H1 (cell line): Measurements from ENCODE around the gene SEMA3D. TPM values are rescaled to one million over a fixed set of nuclear protein-coding genes. Genes with fewer than 3 reads are reported as not detected.

ENCODE experiments used
- CBX8 ChIP-seq: fragments of 300-800, 300-1000 bp; sonication (generic); IDR thresholded peaks from 2 replicates; pipeline ENCODE4 v1.7.1; 2016; ENCODE audit warnings: low read depth, low read length, borderline replicate concordance
- CREB1 ChIP-seq: IDR thresholded peaks from 2 replicates; pipeline ENCODE4 v1.6.1; 2012; ENCODE audit warnings: inconsistent platforms
- KDM5A ChIP-seq: fragments of 200-600 bp; IDR thresholded peaks from 2 replicates; pipeline ENCODE4 v1.7.1; 2012; ENCODE audit warnings: mild to moderate bottlenecking, low read length, inconsistent platforms, mixed read lengths
- MAFK ChIP-seq: IDR thresholded peaks from 2 replicates; pipeline ENCODE4 v1.6.1; 2012; ENCODE audit warnings: low read depth, mild to moderate bottlenecking, improper control_type of control experiment, low read length
- POLR2AphosphoS5 ChIP-seq: IDR thresholded peaks from 2 replicates; pipeline ENCODE4 v1.6.1; 2011; ENCODE audit warnings: low read depth, low read length
- RNF2 ChIP-seq: fragments of 200-900, 300-1000 bp; sonication (generic); IDR thresholded peaks from 2 replicates; pipeline ENCODE4 v1.7.1; 2016; ENCODE audit warnings: borderline replicate concordance, low read depth, mild to moderate bottlenecking, antibody characterized with exemption, low read length; ENCODE audit not compliant: poor library complexity, severe bottlenecking; ENCODE audit errors: missing control alignments
- polyA plus RNA-seq, 7 experiments: library from polyadenylated mRNA; depleted of rRNA in 3 of 7; stranded (reverse) in 5 of 7; unstranded in 2 of 7; fragments of >200 nt in 5 of 7; fragments of 200-250 nt in 2 of 7; gene quantifications; 1 replicate in 5 of 7; 2 replicates in 1 of 7; 4 replicates in 1 of 7; pipeline versions ENCODE4 v1.2.1 to v1.2.3, GENCODE V29; 2011 to 2013; ENCODE audit warnings: missing spikeins in 2 of 7, mixed read lengths in 2 of 7
- total RNA-seq: library from RNA; stranded (reverse); fragmentation: NEBNext Ultra II Directional; extraction: Animal tissue kit (Norgen Biotek cat#: 25700); gene quantifications from 2 replicates; pipeline ENCODE4 v1.2.1, GENCODE V29; 2021
- TF ChIP-seq, protein P1 (sequence below): IDR thresholded peaks from 2 replicates; pipeline ENCODE4 v1.6.1; 2012; ENCODE audit warnings: inconsistent platforms
- TF ChIP-seq, protein P2 (sequence below): IDR thresholded peaks from 2 replicates; pipeline ENCODE4 v1.6.1; 2012; ENCODE audit warnings: low read length, inconsistent platforms

SEMA3D gene
- total and polyA plus RNA-seq, 2 of the 8 experiments (the other 6 are each of a cell fraction or from before 2014, with no cell fraction given), result 1.6 to 3.5 TPM

DNA sequence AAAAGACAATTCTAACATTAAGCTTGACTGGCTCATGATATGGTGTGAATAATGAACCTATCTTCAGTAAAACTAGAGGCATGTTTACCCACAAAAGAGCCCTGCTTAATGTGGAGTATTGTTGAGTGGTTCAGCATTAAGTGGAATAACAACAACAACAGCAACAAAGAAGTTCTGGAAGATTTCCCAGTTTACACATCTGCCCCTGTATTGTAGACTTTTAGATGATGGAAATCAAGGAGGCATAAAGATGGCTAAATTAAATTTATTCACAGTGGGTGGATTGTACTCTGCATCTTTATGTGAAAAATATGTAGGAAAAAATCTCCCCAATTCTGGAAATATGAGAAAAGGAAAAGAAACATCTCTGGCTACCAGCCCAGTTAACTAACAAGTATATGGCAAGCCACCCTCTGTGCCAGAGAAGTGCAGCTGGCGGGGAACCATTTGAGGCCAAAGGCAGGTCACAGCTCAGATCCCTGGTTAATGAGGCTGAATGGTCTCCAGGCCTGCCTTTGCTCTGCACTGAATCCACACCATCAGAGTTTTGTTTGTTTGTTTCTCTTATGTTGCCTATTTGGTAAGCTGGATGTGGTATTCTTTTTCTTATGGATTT, 186.0 kb downstream of the SEMA3D start (continued):
- TF ChIP-seq RNF2 (no peak), KDM5A (no peak), POLR2AphosphoS5 (no peak), MAFK (no peak), CREB1 (no peak), CBX8 (no peak)
- TF ChIP-seq, protein P1, sequence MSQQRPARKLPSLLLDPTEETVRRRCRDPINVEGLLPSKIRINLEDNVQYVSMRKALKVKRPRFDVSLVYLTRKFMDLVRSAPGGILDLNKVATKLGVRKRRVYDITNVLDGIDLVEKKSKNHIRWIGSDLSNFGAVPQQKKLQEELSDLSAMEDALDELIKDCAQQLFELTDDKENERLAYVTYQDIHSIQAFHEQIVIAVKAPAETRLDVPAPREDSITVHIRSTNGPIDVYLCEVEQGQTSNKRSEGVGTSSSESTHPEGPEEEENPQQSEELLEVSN, result no peak
- TF ChIP-seq, protein P2, sequence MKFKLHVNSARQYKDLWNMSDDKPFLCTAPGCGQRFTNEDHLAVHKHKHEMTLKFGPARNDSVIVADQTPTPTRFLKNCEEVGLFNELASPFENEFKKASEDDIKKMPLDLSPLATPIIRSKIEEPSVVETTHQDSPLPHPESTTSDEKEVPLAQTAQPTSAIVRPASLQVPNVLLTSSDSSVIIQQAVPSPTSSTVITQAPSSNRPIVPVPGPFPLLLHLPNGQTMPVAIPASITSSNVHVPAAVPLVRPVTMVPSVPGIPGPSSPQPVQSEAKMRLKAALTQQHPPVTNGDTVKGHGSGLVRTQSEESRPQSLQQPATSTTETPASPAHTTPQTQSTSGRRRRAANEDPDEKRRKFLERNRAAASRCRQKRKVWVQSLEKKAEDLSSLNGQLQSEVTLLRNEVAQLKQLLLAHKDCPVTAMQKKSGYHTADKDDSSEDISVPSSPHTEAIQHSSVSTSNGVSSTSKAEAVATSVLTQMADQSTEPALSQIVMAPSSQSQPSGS, result no peak
